OCI-LY3 (cell line): ENCODE measurements around the gene HTR7.

ENCODE experiments used
- H2AFZ ChIP-seq: fragments of 200-600, 300-600 bp; shearing (Covaris generic); 2 replicates; pipeline ENCODE4 v1.6.0; 2014; ENCODE audit warnings: antibody characterized with exemption, low read depth, low read length
- H3K27ac ChIP-seq: fragments of 200-600, 300-600 bp; sonication (generic); 2 replicates; pipeline ENCODE4 v1.5.1; 2014; ENCODE audit warnings: mild to moderate bottlenecking, low read length, moderate library complexity, mixed read lengths
- H3K27me3 ChIP-seq: fragments of 200-600, 300-600 bp; sonication (generic); 2 replicates; pipeline ENCODE4 v1.6.1; 2014; ENCODE audit warnings: low read depth, low read length, mixed read lengths
- H3K36me3 ChIP-seq: fragments of 200-600, 300-600 bp; sonication (generic); replicated peaks from 2 replicates; pipeline ENCODE3; 2014; ENCODE audit warnings: low read depth, low read length, mixed read lengths
- H3K4me1 ChIP-seq: fragments of 300-600, 200-600 bp; sonication (generic); 2 replicates; pipeline ENCODE4 v1.6.1; 2014; ENCODE audit warnings: low read length, mixed read lengths
- H3K4me2 ChIP-seq: fragments of 200-600, 300-600 bp; sonication (generic); 2 replicates; pipeline ENCODE4 v1.6.1; 2014; ENCODE audit warnings: low read length, mixed read lengths
- H3K4me3 ChIP-seq: fragments of 300-600, 200-600 bp; sonication (generic); 2 replicates; pipeline ENCODE4 v1.5.1; 2014; ENCODE audit warnings: antibody characterized with exemption, mild to moderate bottlenecking, low read length, moderate library complexity
- H3K79me2 ChIP-seq: fragments of 300-600, 200-600 bp; shearing (Covaris generic); 2 replicates; pipeline ENCODE4 v1.6.1; 2014; ENCODE audit warnings: mild to moderate bottlenecking, low read length, mixed read lengths
- H3K9ac ChIP-seq: fragments of 300-600, 200-600 bp; shearing (Covaris generic); 2 replicates; pipeline ENCODE4 v1.6.0; 2014; ENCODE audit warnings: mild to moderate bottlenecking, low read length, moderate library complexity
- H3K9me3 ChIP-seq: fragments of 200-600, 300-600 bp; shearing (Covaris generic); 2 replicates; pipeline ENCODE4 v1.6.1; 2014; ENCODE audit warnings: low read length, mixed read lengths; ENCODE audit not compliant: insufficient read depth
- H4K20me1 ChIP-seq: fragments of 200-600, 300-600 bp; sonication (generic); 2 replicates; pipeline ENCODE4 v1.6.1; 2016; ENCODE audit warnings: low read length, mixed read lengths; ENCODE audit not compliant: insufficient read depth
- CTCF ChIP-seq: fragments of 200-600, 300-600 bp; sonication (generic); IDR thresholded peaks from 2 replicates; pipeline ENCODE4 v1.5.1; 2014; ENCODE audit warnings: antibody characterized with exemption, low read length, low read depth
- EZH2phosphoT487 ChIP-seq: fragments of 200-600 bp; shearing (Covaris generic); IDR thresholded peaks from 2 replicates; pipeline ENCODE4 v1.6.1; 2018; ENCODE audit warnings: antibody characterized with exemption, mixed run types, low read depth

The HTR7 gene

GRCh38 chr10:90723416-90724068 is 134.3 kb downstream of the HTR7 start:
- Histone ChIP-seq H3K4me2 (no peak overlapping the region), H3K27ac (no peak overlapping the region), H3K4me3 (no peak overlapping the region), H3K4me1 (no peaks in the 10 kb centered on the region), H3K27me3 (no peaks in the 10 kb centered on the region), H3K79me2 (no peaks in the 10 kb centered on the region), H2AFZ (no peak overlapping the region), H3K36me3 (no peaks in the 10 kb centered on the region), H4K20me1 (no peaks in the 10 kb centered on the region), H3K9me3 (no peaks in the 10 kb centered on the region), H3K9ac (no peak overlapping the region)
- TF ChIP-seq CTCF (no peak), EZH2phosphoT487 (no peak)

GRCh38 chr10:90722832-90723231 is 135.0 kb downstream of the HTR7 start:
- H3K4me2 ChIP-seq, result no peak overlapping the region
- H3K27me3 ChIP-seq, result no peaks in the 10 kb centered on the region
- H3K4me3 ChIP-seq, result no peak overlapping the region
- no peaks in the 10 kb centered on the region for H3K36me3 ChIP-seq
- no peaks in the 10 kb centered on the region for H4K20me1 ChIP-seq
- no peak overlapping the region for H3K27ac ChIP-seq
- H3K9me3 ChIP-seq, result no peaks in the 10 kb centered on the region
- no peak for TF ChIP-seq CTCF
- TF ChIP-seq EZH2phosphoT487, result no peak
- H3K9ac ChIP-seq, result no peak overlapping the region
- H2AFZ ChIP-seq, result no peak overlapping the region
- no peaks in the 10 kb centered on the region for H3K4me1 ChIP-seq
- no peaks in the 10 kb centered on the region for H3K79me2 ChIP-seq

- H3K79me2 ChIP-seq, result no peaks in the 10 kb centered on the region
- H3K9ac ChIP-seq, result no peak overlapping the region
- no peaks in the 10 kb centered on the region for H4K20me1 ChIP-seq
- H2AFZ ChIP-seq, result no peak overlapping the region
- no peak overlapping the region for H3K27ac ChIP-seq
- no peak for TF ChIP-seq EZH2phosphoT487
- no peak for TF ChIP-seq CTCF
- H3K9me3 ChIP-seq, result no peaks in the 10 kb centered on the region
- no peaks in the 10 kb centered on the region for H3K27me3 ChIP-seq
- H3K36me3 ChIP-seq, result no peaks in the 10 kb centered on the region
- H3K4me2 ChIP-seq, result no peak overlapping the region
- H3K4me3 ChIP-seq, result no peak overlapping the region
- no peaks in the 10 kb centered on the region for H3K4me1 ChIP-seq
These were observed 139.7 kb downstream of the HTR7 start for GRCh38 chr10:90718182-90718581.

GRCh38 chr10:90712529-90712928 is 145.3 kb downstream of the HTR7 start:
- Histone ChIP-seq H3K36me3 (no peaks in the 10 kb centered on the region), H3K4me3 (no peak overlapping the region), H3K4me1 (no peaks in the 10 kb centered on the region), H2AFZ (no peak overlapping the region), H3K79me2 (no peaks in the 10 kb centered on the region), H3K27me3 (no peaks in the 10 kb centered on the region), H4K20me1 (no peaks in the 10 kb centered on the region), H3K27ac (no peak overlapping the region), H3K9me3 (no peaks in the 10 kb centered on the region), H3K9ac (no peak overlapping the region), H3K4me2 (no peak overlapping the region)
- no peak for TF ChIP-seq EZH2phosphoT487
- TF ChIP-seq CTCF, result no peak
